ENCODE data around the gene PRSS2. TPM values are rescaled to one million over a fixed set of nuclear protein-coding genes. Genes with fewer than 3 reads are reported as not detected.
"Not testable (repeated sequence)": the region's sequence is repeated elsewhere in the genome, so short reads cannot be mapped to it uniquely, and the experiment has no call there.

PRSS2 gene
- total RNA-seq, 1 donor from 2014 or later, result not detected

GRCh38 chr7:142754681-142755575 is 15.8 kb upstream of the PRSS2 start:
- Histone ChIP-seq H3K4me3 (no peak overlapping the region), H3K27ac (no peak overlapping the region), H3K9me3 (no peaks in the 10 kb centered on the region), H3K4me1 (no peaks in the 10 kb centered on the region), H3K36me3 (no peaks in the 10 kb centered on the region), H3K27me3 (no peaks in the 10 kb centered on the region)
- no peak for TF ChIP-seq CTCF (IDR thresholded peaks at IDR 0.05)
- TF ChIP-seq POLR2AphosphoS5 (IDR thresholded peaks at IDR 0.05; ENCODE audit: insufficient read depth in 1 of 2, low read depth in 1 of 2), result no peak
- TF ChIP-seq POLR2A (IDR thresholded peaks at IDR 0.05), result no peak
- peak; percentile 52 to 85 for DNase-seq (ENCODE audit: extremely low spot score in 2 of 2)
- intact Hi-C loops (cut with DNase I), result no loop called here

- H3K4me1 ChIP-seq; H3K27me3 ChIP-seq; H3K4me3 ChIP-seq; H3K9me3 ChIP-seq; H3K27ac ChIP-seq; intact Hi-C loops (cut with DNase I); H3K36me3 ChIP-seq: not testable (repeated sequence)
- DNase-seq (ENCODE audit: extremely low spot score in 2 of 2), result peak in 1 of 2 donors; percentile 19
These were observed 12.5 kb upstream of the PRSS2 start for GRCh38 chr7:142758312-142758711.

GRCh38 chr7:142759433-142759832 is 11.3 kb upstream of the PRSS2 start:
- Histone ChIP-seq H3K27me3 (no peaks in the 10 kb centered on the region), H3K27ac (no peak overlapping the region), H3K4me3 (no peak overlapping the region), H3K4me1 (no peaks in the 10 kb centered on the region), H3K36me3 (no peaks in the 10 kb centered on the region), H3K9me3 (no peaks in the 10 kb centered on the region)
- intact Hi-C loops (cut with DNase I), result no loop called here
- DNase-seq (ENCODE audit: extremely low spot score in 2 of 2), result peak in 1 of 2 donors; percentile 55
- TF ChIP-seq CTCF (IDR thresholded peaks at IDR 0.05) (no peak), POLR2AphosphoS5 (IDR thresholded peaks at IDR 0.05; ENCODE audit: insufficient read depth in 1 of 2, low read depth in 1 of 2) (no peak), POLR2A (IDR thresholded peaks at IDR 0.05) (no peak)

GRCh38 chr7:142760071-142760642 is 10.6 kb upstream of the PRSS2 start:
- intact Hi-C loops (cut with DNase I), result no loop called here
- no peak for DNase-seq (ENCODE audit: extremely low spot score in 2 of 2)

GRCh38 chr7:142761606-142762005 is 9.2 kb upstream of the PRSS2 start:
- H3K36me3 ChIP-seq; H3K4me1 ChIP-seq; H3K4me3 ChIP-seq; DNase-seq (ENCODE audit: extremely low spot score in 2 of 2); H3K27ac ChIP-seq; H3K27me3 ChIP-seq; H3K9me3 ChIP-seq; intact Hi-C loops (cut with DNase I): not testable (repeated sequence)

More at GRCh38 chr7:142760071-142760642, 10.6 kb upstream of the PRSS2 start:
- Histone ChIP-seq H3K4me1 (no peaks in the 10 kb centered on the region), H3K9me3 (no peaks in the 10 kb centered on the region), H3K36me3 (no peaks in the 10 kb centered on the region), H3K27ac (no peak overlapping the region), H3K27me3 (no peaks in the 10 kb centered on the region), H3K4me3 (no peak overlapping the region)
- TF ChIP-seq POLR2AphosphoS5 (IDR thresholded peaks at IDR 0.05; ENCODE audit: insufficient read depth in 1 of 2, low read depth in 1 of 2) (no peak), CTCF (IDR thresholded peaks at IDR 0.05) (no peak), POLR2A (IDR thresholded peaks at IDR 0.05) (no peak)

- no peaks in the 10 kb centered on the region for H3K36me3 ChIP-seq
- H3K4me1 ChIP-seq, result no peaks in the 10 kb centered on the region
- no peaks in the 10 kb centered on the region for H3K27me3 ChIP-seq
- TF ChIP-seq CTCF (IDR thresholded peaks at IDR 0.05), result no peak
- no peak for TF ChIP-seq POLR2A (IDR thresholded peaks at IDR 0.05)
- no peak for TF ChIP-seq POLR2AphosphoS5 (IDR thresholded peaks at IDR 0.05; ENCODE audit: insufficient read depth in 1 of 2, low read depth in 1 of 2)
- H3K4me3 ChIP-seq, result no peak overlapping the region
- H3K27ac ChIP-seq, result no peak overlapping the region
- H3K9me3 ChIP-seq, result no peaks in the 10 kb centered on the region
- intact Hi-C loops (cut with DNase I), result no loop called here
- no peak for DNase-seq (ENCODE audit: extremely low spot score in 2 of 2)
These were observed 8.7 kb upstream of the PRSS2 start for GRCh38 chr7:142762104-142762503.

Measured in vagina (tissue), 2 donors.